ENCODE data around the gene BNIP5.

The BNIP5 gene

GRCh38 chr6:36283608-36284007 is 53.1 kb downstream of the BNIP5 start:
- Histone ChIP-seq H3K27ac (ENCODE audit: low read length) (no peak overlapping the region), H3K36me3 (ENCODE audit: insufficient read depth, low read length) (no peaks in the 10 kb centered on the region), H4K20me1 (ENCODE audit: insufficient read depth, low read length) (no peaks in the 10 kb centered on the region), H3K4me3 (ENCODE audit: low read depth in 1 of 2, low read length in 2 of 2) (no peak overlapping the region), H3K9ac (ENCODE audit: low read depth, low read length) (no peak overlapping the region), H3K9me3 (ENCODE audit: insufficient read depth, low read length, severe bottlenecking) (no peaks in the 10 kb centered on the region), H3K79me2 (ENCODE audit: insufficient read depth, low read length) (no peaks in the 10 kb centered on the region), H3K27me3 (ENCODE audit: insufficient read depth, low read length, poor library complexity) (peaks cover 13% of the 10 kb centered on the region), H2AFZ (ENCODE audit: low read depth, low read length) (no peak overlapping the region), H3K4me1 (ENCODE audit: insufficient read depth, low read length) (no peaks in the 10 kb centered on the region), H3K4me2 (ENCODE audit: insufficient read depth, low read length) (no peak overlapping the region)
- TF ChIP-seq, protein P1, sequence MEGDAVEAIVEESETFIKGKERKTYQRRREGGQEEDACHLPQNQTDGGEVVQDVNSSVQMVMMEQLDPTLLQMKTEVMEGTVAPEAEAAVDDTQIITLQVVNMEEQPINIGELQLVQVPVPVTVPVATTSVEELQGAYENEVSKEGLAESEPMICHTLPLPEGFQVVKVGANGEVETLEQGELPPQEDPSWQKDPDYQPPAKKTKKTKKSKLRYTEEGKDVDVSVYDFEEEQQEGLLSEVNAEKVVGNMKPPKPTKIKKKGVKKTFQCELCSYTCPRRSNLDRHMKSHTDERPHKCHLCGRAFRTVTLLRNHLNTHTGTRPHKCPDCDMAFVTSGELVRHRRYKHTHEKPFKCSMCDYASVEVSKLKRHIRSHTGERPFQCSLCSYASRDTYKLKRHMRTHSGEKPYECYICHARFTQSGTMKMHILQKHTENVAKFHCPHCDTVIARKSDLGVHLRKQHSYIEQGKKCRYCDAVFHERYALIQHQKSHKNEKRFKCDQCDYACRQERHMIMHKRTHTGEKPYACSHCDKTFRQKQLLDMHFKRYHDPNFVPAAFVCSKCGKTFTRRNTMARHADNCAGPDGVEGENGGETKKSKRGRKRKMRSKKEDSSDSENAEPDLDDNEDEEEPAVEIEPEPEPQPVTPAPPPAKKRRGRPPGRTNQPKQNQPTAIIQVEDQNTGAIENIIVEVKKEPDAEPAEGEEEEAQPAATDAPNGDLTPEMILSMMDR (IDR thresholded peaks at IDR 0.05; ENCODE audit: borderline replicate concordance, extremely low read depth, low read length, poor library complexity, severe bottlenecking): no peak
- no peak for TF ChIP-seq EZH2 (IDR thresholded peaks at IDR 0.05; ENCODE audit: borderline replicate concordance, low read depth, low read length, severe bottlenecking)
- ATAC-seq (ENCODE audit: insufficient read depth, low read depth) (no peak), DNase-seq (no peak)

DNA sequence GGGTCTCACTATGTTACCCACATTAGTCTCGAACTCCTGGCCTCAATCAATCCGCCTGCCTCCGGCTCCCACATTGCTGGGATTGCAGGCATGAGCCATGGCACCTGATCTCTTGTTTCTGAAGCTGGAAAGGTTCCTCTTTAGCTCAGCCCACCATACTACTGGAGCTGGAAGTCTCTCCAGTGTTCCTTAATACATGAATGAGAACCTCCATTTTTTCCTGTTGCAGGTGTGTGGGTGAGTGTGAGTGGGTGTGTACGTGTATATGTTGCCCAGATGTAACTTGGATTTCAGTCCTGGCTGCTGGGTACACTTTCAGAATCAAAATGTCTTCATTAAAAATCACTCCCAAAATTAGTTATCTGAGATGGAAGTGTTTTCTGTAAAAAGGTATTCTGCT is 55.7 kb downstream of the BNIP5 start:
- no peak for ATAC-seq (ENCODE audit: insufficient read depth, low read depth)
- Histone ChIP-seq H2AFZ (ENCODE audit: low read depth, low read length) (no peak overlapping the region), H3K36me3 (ENCODE audit: insufficient read depth, low read length) (no peaks in the 10 kb centered on the region), H3K27me3 (ENCODE audit: insufficient read depth, low read length, poor library complexity) (peaks cover 23% of the 10 kb centered on the region), H3K79me2 (ENCODE audit: insufficient read depth, low read length) (no peaks in the 10 kb centered on the region), H3K9me3 (ENCODE audit: insufficient read depth, low read length, severe bottlenecking) (no peaks in the 10 kb centered on the region), H3K4me2 (ENCODE audit: insufficient read depth, low read length) (no peak overlapping the region), H3K9ac (ENCODE audit: low read depth, low read length) (no peak overlapping the region), H3K27ac (ENCODE audit: low read length) (no peak overlapping the region), H3K4me1 (ENCODE audit: insufficient read depth, low read length) (no peaks in the 10 kb centered on the region), H4K20me1 (ENCODE audit: insufficient read depth, low read length) (no peaks in the 10 kb centered on the region), H3K4me3 (ENCODE audit: low read depth in 1 of 2, low read length in 2 of 2) (no peak overlapping the region)
- DNase-seq: no peak
- TF ChIP-seq EZH2 (IDR thresholded peaks at IDR 0.05; ENCODE audit: borderline replicate concordance, low read depth, low read length, severe bottlenecking): no peak
- TF ChIP-seq, protein P1 (IDR thresholded peaks at IDR 0.05; ENCODE audit: borderline replicate concordance, extremely low read depth, low read length, poor library complexity, severe bottlenecking): no peak

GRCh38 chr6:36280467-36280866 is 56.2 kb downstream of the BNIP5 start:
- H3K4me1 ChIP-seq (ENCODE audit: insufficient read depth, low read length): no peaks in the 10 kb centered on the region
- no peak for DNase-seq
- no peaks in the 10 kb centered on the region for H3K9me3 ChIP-seq (ENCODE audit: insufficient read depth, low read length, severe bottlenecking)
- TF ChIP-seq, protein P1 (IDR thresholded peaks at IDR 0.05; ENCODE audit: borderline replicate concordance, extremely low read depth, low read length, poor library complexity, severe bottlenecking): no peak
- no peak for TF ChIP-seq EZH2 (IDR thresholded peaks at IDR 0.05; ENCODE audit: borderline replicate concordance, low read depth, low read length, severe bottlenecking)
- H3K4me3 ChIP-seq (ENCODE audit: low read depth in 1 of 2, low read length in 2 of 2): no peak overlapping the region
- H3K9ac ChIP-seq (ENCODE audit: low read depth, low read length): no peak overlapping the region
- H3K36me3 ChIP-seq (ENCODE audit: insufficient read depth, low read length): no peaks in the 10 kb centered on the region
- H3K27me3 ChIP-seq (ENCODE audit: insufficient read depth, low read length, poor library complexity): peaks cover 23% of the 10 kb centered on the region
- no peak overlapping the region for H3K27ac ChIP-seq (ENCODE audit: low read length)
- no peak for ATAC-seq (ENCODE audit: insufficient read depth, low read depth)
- H4K20me1 ChIP-seq (ENCODE audit: insufficient read depth, low read length): no peaks in the 10 kb centered on the region
- H3K79me2 ChIP-seq (ENCODE audit: insufficient read depth, low read length): no peaks in the 10 kb centered on the region
- no peak overlapping the region for H3K4me2 ChIP-seq (ENCODE audit: insufficient read depth, low read length)
- H2AFZ ChIP-seq (ENCODE audit: low read depth, low read length): no peak overlapping the region

- H2AFZ ChIP-seq (ENCODE audit: low read depth, low read length): no peak overlapping the region
- H3K9me3 ChIP-seq (ENCODE audit: insufficient read depth, low read length, severe bottlenecking): no peaks in the 10 kb centered on the region
- H3K4me2 ChIP-seq (ENCODE audit: insufficient read depth, low read length): no peak overlapping the region
- no peak for ATAC-seq (ENCODE audit: insufficient read depth, low read depth)
- no peak overlapping the region for H3K4me3 ChIP-seq (ENCODE audit: low read depth in 1 of 2, low read length in 2 of 2)
- DNase-seq: no peak
- H4K20me1 ChIP-seq (ENCODE audit: insufficient read depth, low read length): no peaks in the 10 kb centered on the region
- H3K27ac ChIP-seq (ENCODE audit: low read length): no peak overlapping the region
- no peaks in the 10 kb centered on the region for H3K79me2 ChIP-seq (ENCODE audit: insufficient read depth, low read length)
- TF ChIP-seq, protein P1 (IDR thresholded peaks at IDR 0.05; ENCODE audit: borderline replicate concordance, extremely low read depth, low read length, poor library complexity, severe bottlenecking): no peak
- no peak for TF ChIP-seq EZH2 (IDR thresholded peaks at IDR 0.05; ENCODE audit: borderline replicate concordance, low read depth, low read length, severe bottlenecking)
- no peaks in the 10 kb centered on the region for H3K4me1 ChIP-seq (ENCODE audit: insufficient read depth, low read length)
- peaks cover 24% of the 10 kb centered on the region for H3K27me3 ChIP-seq (ENCODE audit: insufficient read depth, low read length, poor library complexity)
- H3K36me3 ChIP-seq (ENCODE audit: insufficient read depth, low read length): no peaks in the 10 kb centered on the region
- no peak overlapping the region for H3K9ac ChIP-seq (ENCODE audit: low read depth, low read length)
Observed at GRCh38 chr6:36277946-36278470, 58.7 kb downstream of the BNIP5 start.
